GM12875 (cell line): ENCODE data around the gene KRTAP25-1.

Experiments used
- H3K4me3 ChIP-seq: one replicate; pipeline ENCODE4 v1.5.1; 2011; ENCODE audit warnings: low read depth, low read length, control low read depth
- CTCF ChIP-seq: IDR thresholded peaks from 2 replicates; pipeline ENCODE4 v1.5.1; 2011; ENCODE audit warnings: low read depth, mild to moderate bottlenecking, control low read depth, inconsistent platforms, low read length, moderate library complexity, borderline replicate concordance; ENCODE audit not compliant: insufficient read depth

KRTAP25-1 gene

GRCh38 chr21:30289215-30289614, at the start of gene KRTAP25-1:
Gene KRTAP25-1, minus strand, starts transcription at chr21:30289514. Its CDS starts 24 bp downstream, at chr21:30289490.
- no peak for TF ChIP-seq CTCF
- H3K4me3 ChIP-seq: no peak within 1 kb of the TSS

GRCh38 chr21:30338717-30339116, 49.4 kb upstream of the KRTAP25-1 start:
- no peak overlapping the region for H3K4me3 ChIP-seq
- no peak for TF ChIP-seq CTCF

- H3K4me3 ChIP-seq: no peak overlapping the region
- TF ChIP-seq CTCF: no peak
Observed at GRCh38 chr21:30337772-30338171, 48.5 kb upstream of the KRTAP25-1 start.

- no peak for TF ChIP-seq CTCF
- H3K4me3 ChIP-seq: no peak within 1 kb of the TSS
Observed at GRCh38 chr21:30337276-30337744, 48.0 kb upstream of the KRTAP25-1 start, which contains the start of gene KRTAP27-1. Gene KRTAP27-1, minus strand, starts transcription at chr21:30337694. Its CDS starts 26 bp downstream, at chr21:30337668.

GRCh38 chr21:30336596-30336995, 47.3 kb upstream of the KRTAP25-1 start:
- no peak overlapping the region for H3K4me3 ChIP-seq
- TF ChIP-seq CTCF: no peak

GRCh38 chr21:30333736-30334135, 44.4 kb upstream of the KRTAP25-1 start:
- no peak overlapping the region for H3K4me3 ChIP-seq
- no peak for TF ChIP-seq CTCF

GRCh38 chr21:30332681-30333080, 43.4 kb upstream of the KRTAP25-1 start:
- no peak overlapping the region for H3K4me3 ChIP-seq
- no peak for TF ChIP-seq CTCF
